ENCODE measurements around the gene TTPAL.
"Not testable (repeated sequence)": the region's sequence is repeated elsewhere in the genome, so short reads cannot be mapped to it uniquely, and the experiment has no call there.

Gene TTPAL

GRCh38 chr20:44467289-44467883, 8.3 kb upstream of the TTPAL start:
- H3K4me3 ChIP-seq (ENCODE audit: low read length) = no peak overlapping the region
- TF ChIP-seq ZNF274 (IDR thresholded peaks at IDR 0.05; ENCODE audit: low read depth, low read length) = no peak

GRCh38 chr20:44468044-44468782, 7.5 kb upstream of the TTPAL start:
- H3K4me3 ChIP-seq (ENCODE audit: low read length) = no peak overlapping the region
- no peak for TF ChIP-seq ZNF274 (IDR thresholded peaks at IDR 0.05; ENCODE audit: low read depth, low read length)

GRCh38 chr20:44470327-44470726, 5.3 kb upstream of the TTPAL start:
- no peak overlapping the region for H3K4me3 ChIP-seq (ENCODE audit: low read length)
- TF ChIP-seq ZNF274 (IDR thresholded peaks at IDR 0.05; ENCODE audit: low read depth, low read length) = no peak

GRCh38 chr20:44471481-44471882, 4.2 kb upstream of the TTPAL start:
- TF ChIP-seq ZNF274 (IDR thresholded peaks at IDR 0.05; ENCODE audit: low read depth, low read length) = no peak
- no peak overlapping the region for H3K4me3 ChIP-seq (ENCODE audit: low read length)

- H3K4me3 ChIP-seq (ENCODE audit: low read length) = not testable (repeated sequence)
These were observed 3.4 kb upstream of the TTPAL start for GRCh38 chr20:44472283-44472682.

GRCh38 chr20:44475372-44475693, 341 bp upstream of the TTPAL start:
- TF ChIP-seq ZNF274 (IDR thresholded peaks at IDR 0.05; ENCODE audit: low read depth, low read length) = no peak
- peak overlapping the region; percentile 82; the same call in 1 of the 2 replicates for H3K4me3 ChIP-seq (ENCODE audit: low read length)

- H3K4me3 ChIP-seq (ENCODE audit: low read length) = no peak overlapping the region; the same call in 1 of the 2 replicates
These were observed 1.5 kb downstream of the TTPAL start for GRCh38 chr20:44477151-44477550.

GRCh38 chr20:44478206-44478605, 2.5 kb downstream of the TTPAL start:
- H3K4me3 ChIP-seq (ENCODE audit: low read length) = no peak overlapping the region

More at GRCh38 chr20:44477151-44477550, 1.5 kb downstream of the TTPAL start:
- no peak for TF ChIP-seq ZNF274 (IDR thresholded peaks at IDR 0.05; ENCODE audit: low read depth, low read length)

GRCh38 chr20:44479643-44480042, 4.0 kb downstream of the TTPAL start:
- no peak for TF ChIP-seq ZNF274 (IDR thresholded peaks at IDR 0.05; ENCODE audit: low read depth, low read length)
- no peak overlapping the region for H3K4me3 ChIP-seq (ENCODE audit: low read length)

More at GRCh38 chr20:44478206-44478605, 2.5 kb downstream of the TTPAL start:
- TF ChIP-seq ZNF274 (IDR thresholded peaks at IDR 0.05; ENCODE audit: low read depth, low read length) = no peak

- TF ChIP-seq ZNF274 (IDR thresholded peaks at IDR 0.05; ENCODE audit: low read depth, low read length) = no peak
- no peak overlapping the region for H3K4me3 ChIP-seq (ENCODE audit: low read length)
These were observed 4.4 kb downstream of the TTPAL start for GRCh38 chr20:44480097-44480496.

GRCh38 chr20:44481719-44482416, 6.2 kb downstream of the TTPAL start:
- no peak overlapping the region for H3K4me3 ChIP-seq (ENCODE audit: low read length)
- TF ChIP-seq ZNF274 (IDR thresholded peaks at IDR 0.05; ENCODE audit: low read depth, low read length) = no peak

- H3K4me3 ChIP-seq (ENCODE audit: low read length) = no peak overlapping the region
- TF ChIP-seq ZNF274 (IDR thresholded peaks at IDR 0.05; ENCODE audit: low read depth, low read length) = no peak
These were observed 7.4 kb downstream of the TTPAL start for GRCh38 chr20:44483112-44483511.

- no peak overlapping the region for H3K4me3 ChIP-seq (ENCODE audit: low read length)
- no peak for TF ChIP-seq ZNF274 (IDR thresholded peaks at IDR 0.05; ENCODE audit: low read depth, low read length)
These were observed 9.6 kb downstream of the TTPAL start for GRCh38 chr20:44485078-44485829.

GRCh38 chr20:44485830-44486198, 10.1 kb downstream of the TTPAL start:
- TF ChIP-seq ZNF274 (IDR thresholded peaks at IDR 0.05; ENCODE audit: low read depth, low read length) = no peak
- no peak overlapping the region for H3K4me3 ChIP-seq (ENCODE audit: low read length)

All from GM08714 (cell line).